AG04450 (cell line): ENCODE data around the gene SLC6A16. TPM values are rescaled to one million over a fixed set of nuclear protein-coding genes. Genes with fewer than 3 reads are reported as not detected.
"Not testable (repeated sequence)": the region's sequence is repeated elsewhere in the genome, so short reads cannot be mapped to it uniquely, and the experiment has no call there.

Source experiments
- CTCF ChIA-PET: fragments of 300-600, 350-600 bp; formaldehyde crosslinking; extraction: SDS; loops from one replicate; lab custom pipeline; 2022; ENCODE audit warnings: antibody characterized with exemption, inconsistent platforms; lab: Charles Lee
- POLR2A ChIA-PET: fragments of 350-600 bp; formaldehyde crosslinking; extraction: SDS; loops from one replicate; lab custom pipeline; 2021; ENCODE audit warnings: antibody characterized with exemption, inconsistent platforms; lab: Yijun Ruan, JAX
- DNase-seq: peaks from one replicate; pipeline ENCODE4 v3.0.0-alpha.2; 2011; ENCODE audit warnings: low read depth, low spot score
- H3K27ac ChIP-seq: one replicate; pipeline ENCODE4 v1.5.1; 2012; ENCODE audit warnings: low read depth, low read length, control low read depth
- H3K27me3 ChIP-seq: one replicate; pipeline ENCODE4 v1.6.0; 2012; ENCODE audit warnings: low read length; ENCODE audit not compliant: control insufficient read depth, insufficient read depth
- H3K4me3 ChIP-seq: 2 replicates; pipeline ENCODE4 v1.5.1; 2011; ENCODE audit warnings: mild to moderate bottlenecking, low read depth, low read length, control low read depth
- H3K9me3 ChIP-seq: 2 replicates; pipeline ENCODE4 v1.5.1; 2012; ENCODE audit warnings: low read length; ENCODE audit not compliant: control insufficient read depth, insufficient read depth
- CTCF ChIP-seq: IDR thresholded peaks from 2 replicates; pipeline ENCODE4 v1.5.1; 2011; ENCODE audit warnings: low read depth, low read length, control low read depth, inconsistent platforms
- polyA plus RNA-seq: library from polyadenylated mRNA; depleted of rRNA; stranded (reverse); fragments of >200 nt; gene quantifications from 2 replicates; pipeline ENCODE4 v1.2.3, GENCODE V29; 2011

SLC6A16 gene
- polyA plus RNA-seq, 1 experiment, result 1.6 TPM

- CTCF ChIA-PET, result interaction anchor here (0.6 to 1.8 kb wide), 28 partner anchors 9 to 209 kb away, joined by 3 to 17 read pairs (median 4); partner anchors contain the start of gene SLC6A16
- H3K4me3 ChIP-seq, result peak overlapping the region; percentile 13; the same call in 1 of the 2 replicates
- TF ChIP-seq CTCF, result peak; percentile 81
- no peak overlapping the region for H3K27ac ChIP-seq
- POLR2A ChIA-PET, result interaction anchor here (0.6 kb wide), 1 partner anchor 44 kb away, joined by 9 read pairs; no protein-coding TSS in a partner anchor
- no peak for DNase-seq
- H3K9me3 ChIP-seq, result peaks cover 4% of the 10 kb centered on the region; the same call in 1 of the 2 replicates
- H3K27me3 ChIP-seq, result no peaks in the 10 kb centered on the region
Observed at GRCh38 chr19:49301165-49301865, 23.7 kb downstream of the SLC6A16 start.

GRCh38 chr19:49298653-49299052 is 26.3 kb downstream of the SLC6A16 start:
- POLR2A ChIA-PET, CTCF ChIA-PET, H3K27ac ChIP-seq, DNase-seq, H3K27me3 ChIP-seq, H3K9me3 ChIP-seq, H3K4me3 ChIP-seq: not testable (repeated sequence)

GRCh38 chr19:49297403-49297802 is 27.6 kb downstream of the SLC6A16 start:
- Histone ChIP-seq H3K27me3 (no peaks in the 10 kb centered on the region), H3K27ac (no peak overlapping the region), H3K4me3 (no peak overlapping the region), H3K9me3 (no peaks in the 10 kb centered on the region)
- TF ChIP-seq CTCF, result no peak
- ChIA-PET CTCF (no interaction called here), POLR2A (no interaction called here)
- peak; percentile 46 for DNase-seq

GRCh38 chr19:49295208-49295880 is 29.6 kb downstream of the SLC6A16 start:
- Histone ChIP-seq H3K4me3 (no peak overlapping the region), H3K27me3 (no peaks in the 10 kb centered on the region), H3K9me3 (no peaks in the 10 kb centered on the region), H3K27ac (no peak overlapping the region)
- no peak for TF ChIP-seq CTCF
- CTCF ChIA-PET, result no interaction called here
- DNase-seq, result no peak
- POLR2A ChIA-PET, result interaction anchor here (0.5 kb wide), 1 partner anchor 17 kb away, joined by 4 read pairs; no protein-coding TSS in a partner anchor

- ChIA-PET POLR2A (no interaction called here), CTCF (no interaction called here)
- TF ChIP-seq CTCF, result no peak
- H3K27ac ChIP-seq, result no peak overlapping the region
- no peak for DNase-seq
- no peaks in the 10 kb centered on the region for H3K9me3 ChIP-seq
- H3K4me3 ChIP-seq, result no peak overlapping the region
- no peaks in the 10 kb centered on the region for H3K27me3 ChIP-seq
Observed at GRCh38 chr19:49294401-49294800, 30.6 kb downstream of the SLC6A16 start.
